HEK293T (cell line): ENCODE measurements around the gene PTCD2.

Source experiments
- BHLHE40 ChIP-seq: fragments of 450-650 bp; IDR thresholded peaks from 2 replicates; pipeline ENCODE4 v1.6.1; 2016; ENCODE audit warnings: mild to moderate bottlenecking, moderate library complexity, borderline replicate concordance
- CTBP1 ChIP-seq: fragments of 450-650 bp; IDR thresholded peaks from 2 replicates; pipeline ENCODE4 v1.6.1; 2016; ENCODE audit warnings: borderline replicate concordance
- ELF4 ChIP-seq: fragments of 450-650 bp; IDR thresholded peaks from 2 replicates; pipeline ENCODE4 v1.6.1; 2017; ENCODE audit warnings: antibody characterized with exemption
- FOXA1 ChIP-seq: fragments of 450-650 bp; IDR thresholded peaks from 2 replicates; pipeline ENCODE4 v1.6.1; 2016; ENCODE audit warnings: mild to moderate bottlenecking
- FOXK2 ChIP-seq: fragments of 450-650 bp; IDR thresholded peaks from 2 replicates; pipeline ENCODE4 v1.6.1; 2016; ENCODE audit warnings: mild to moderate bottlenecking
- FOXM1 ChIP-seq: fragments of 450-650 bp; IDR thresholded peaks from 2 replicates; pipeline ENCODE4 v1.6.1; 2017; ENCODE audit warnings: mild to moderate bottlenecking, borderline replicate concordance
- HDGF ChIP-seq: fragments of 450-650 bp; IDR thresholded peaks from 2 replicates; pipeline ENCODE4 v1.6.1; 2017; ENCODE audit warnings: antibody characterized with exemption, borderline replicate concordance
- L3MBTL2 ChIP-seq: fragments of 450-650 bp; conservative IDR thresholded peaks from 2 replicates; pipeline ENCODE4 v1.6.1; 2016; ENCODE audit warnings: mild to moderate bottlenecking
- LEF1 ChIP-seq: fragments of 450-650 bp; IDR thresholded peaks from 2 replicates; pipeline ENCODE4 v1.6.1; 2017; ENCODE audit warnings: mild to moderate bottlenecking, borderline replicate concordance
- SP1 ChIP-seq: fragments of 450-650 bp; IDR thresholded peaks from 2 replicates; pipeline ENCODE4 v1.6.1; 2017
- SUZ12 ChIP-seq: fragments of 450-650 bp; IDR thresholded peaks from 2 replicates; pipeline ENCODE4 v1.6.1; 2016; ENCODE audit warnings: mild to moderate bottlenecking
- TARDBP ChIP-seq: fragments of 450-650 bp; IDR thresholded peaks from 2 replicates; pipeline ENCODE4 v1.6.1; 2016
- ZNF384 ChIP-seq: fragments of 450-650 bp; IDR thresholded peaks from 2 replicates; pipeline ENCODE4 v1.6.1; 2016

- TF ChIP-seq SP1, result no peak
- no peak for TF ChIP-seq FOXK2
- no peak for TF ChIP-seq TARDBP
- TF ChIP-seq L3MBTL2, result no peak
- no peak for TF ChIP-seq HDGF
- no peak for TF ChIP-seq BHLHE40
- TF ChIP-seq FOXA1, result no peak
- no peak for TF ChIP-seq CTBP1
- TF ChIP-seq ZNF384, result no peak
- TF ChIP-seq FOXM1, result no peak
- no peak for TF ChIP-seq SUZ12
- TF ChIP-seq ELF4, result no peak
- no peak for TF ChIP-seq LEF1
These were observed 88.0 kb downstream of the PTCD2 start for GRCh38 chr5:72408127-72408526.
